HG02678 (cell line): ENCODE measurements around the gene GRAMD4.

Source experiments
- ATAC-seq: cut with Tn5 transposase; IDR thresholded peaks from one replicate; pipeline ENCODE4 v1.9.1; 2021; ENCODE audit warnings: mild to moderate bottlenecking, moderate library complexity; ENCODE audit not compliant: unreplicated experiment

Gene GRAMD4

GRCh38 chr22:46582281-46582933 is 37.8 kb upstream of the GRAMD4 start:
- ATAC-seq, result no peak

- no peak for ATAC-seq
These were observed 36.6 kb upstream of the GRAMD4 start for GRCh38 chr22:46583571-46583970.

- no peak for ATAC-seq
These were observed 35.9 kb upstream of the GRAMD4 start for GRCh38 chr22:46584081-46584921.

- ATAC-seq, result no peak
These were observed 34.7 kb upstream of the GRAMD4 start for GRCh38 chr22:46585340-46586122.

- no peak for ATAC-seq
These were observed 34.1 kb upstream of the GRAMD4 start for GRCh38 chr22:46586123-46586519.

- ATAC-seq, result no peak
These were observed 33.6 kb upstream of the GRAMD4 start for GRCh38 chr22:46586531-46587011.

- no peak for ATAC-seq
These were observed 33.1 kb upstream of the GRAMD4 start for GRCh38 chr22:46587061-46587460.

GRCh38 chr22:46587492-46588278 is 32.5 kb upstream of the GRAMD4 start:
- ATAC-seq, result peak; percentile 50

- ATAC-seq, result no peak
These were observed 31.7 kb upstream of the GRAMD4 start for GRCh38 chr22:46588279-46589140.

- no peak for ATAC-seq
These were observed 30.9 kb upstream of the GRAMD4 start for GRCh38 chr22:46589141-46589748.

GRCh38 chr22:46589871-46590271 is 30.3 kb upstream of the GRAMD4 start:
- no peak for ATAC-seq

- ATAC-seq, result no peak
These were observed 29.9 kb upstream of the GRAMD4 start for GRCh38 chr22:46590334-46590733.

GRCh38 chr22:46591930-46592329 is 28.3 kb upstream of the GRAMD4 start:
- ATAC-seq, result no peak

GRCh38 chr22:46592390-46592872 is 27.8 kb upstream of the GRAMD4 start:
- ATAC-seq, result peak; percentile 55

GRCh38 chr22:46593211-46593681 is 26.9 kb upstream of the GRAMD4 start:
- ATAC-seq, result no peak

- ATAC-seq, result no peak
These were observed 25.9 kb upstream of the GRAMD4 start for GRCh38 chr22:46593996-46594946.

- ATAC-seq, result no peak
These were observed 25.3 kb upstream of the GRAMD4 start for GRCh38 chr22:46594947-46595298.

- no peak for ATAC-seq
These were observed 24.6 kb upstream of the GRAMD4 start for GRCh38 chr22:46595545-46595944.
